Liver (tissue), 9 donors: ENCODE data around the gene CKM. TPM values are rescaled to one million over a fixed set of nuclear protein-coding genes. Genes with fewer than 3 reads are reported as not detected.

Experiments
- DNase-seq: peaks from one replicate; pipeline ENCODE4 v3.0.0-alpha.2; 2017; ENCODE audit warnings: low spot score
- H3K27ac ChIP-seq, 2 donors: one replicate each; pipeline ENCODE4 v1.7.0; 2013; ENCODE audit warnings: inconsistent platforms in 2 of 2, low read length in 2 of 2, control low read depth in 1 of 2, low read depth in 1 of 2, mild to moderate bottlenecking in 1 of 2
- H3K27me3 ChIP-seq, 4 donors: one replicate each; pipeline versions ENCODE4 v1.6.1 to v1.7.0; 2013; ENCODE audit warnings: low read length in 3 of 4, inconsistent platforms in 1 of 4, mild to moderate bottlenecking in 1 of 4, moderate library complexity in 1 of 4; ENCODE audit not compliant: control insufficient read depth in 4 of 4, insufficient read depth in 4 of 4
- H3K36me3 ChIP-seq, 4 donors: one replicate each; pipeline versions ENCODE4 v1.6.1 to v1.7.0; 2013; ENCODE audit warnings: low read length in 3 of 4, mild to moderate bottlenecking in 3 of 4, low read depth in 1 of 4, moderate library complexity in 1 of 4; ENCODE audit not compliant: control insufficient read depth in 4 of 4, insufficient read depth in 3 of 4
- H3K4me1 ChIP-seq, 4 donors: one replicate each; pipeline versions ENCODE4 v1.6.1 to v1.7.0; 2013; ENCODE audit warnings: low read length in 3 of 4, mild to moderate bottlenecking in 3 of 4, moderate library complexity in 1 of 4; ENCODE audit not compliant: control insufficient read depth in 4 of 4, insufficient read depth in 4 of 4
- H3K4me3 ChIP-seq, 3 donors: one replicate each; pipeline versions ENCODE4 v1.6.1 to v1.7.0; 2013; ENCODE audit warnings: low read length in 3 of 3, control low read depth in 1 of 3, low read depth in 1 of 3, mild to moderate bottlenecking in 1 of 3
- H3K9ac ChIP-seq, 2 donors: one replicate each; pipeline ENCODE4 v1.7.0; 2013; ENCODE audit warnings: low read length in 2 of 2, mild to moderate bottlenecking in 2 of 2, moderate library complexity in 2 of 2, control low read depth in 1 of 2, low read depth in 1 of 2
- H3K9me3 ChIP-seq, 4 donors: one replicate each; pipeline versions ENCODE4 v1.6.1 to v1.7.0; 2013; ENCODE audit warnings: low read length in 3 of 4; ENCODE audit not compliant: control insufficient read depth in 4 of 4
- FOXA1 ChIP-seq: IDR thresholded peaks from 2 replicates; pipeline ENCODE4 v1.6.1; 2016; ENCODE audit warnings: antibody characterized with exemption
- HNF4G ChIP-seq: IDR thresholded peaks from 2 replicates; pipeline ENCODE4 v1.6.1; 2016; ENCODE audit warnings: antibody characterized with exemption
- JUND ChIP-seq, 2 donors: IDR thresholded peaks; 2 replicates each; pipeline ENCODE4 v1.6.1; 2016; ENCODE audit warnings: antibody characterized with exemption in 2 of 2
- NR2F2 ChIP-seq: IDR thresholded peaks from 2 replicates; pipeline ENCODE4 v1.6.1; 2016; ENCODE audit warnings: antibody characterized with exemption
- RAD21 ChIP-seq, 2 donors: IDR thresholded peaks; 2 replicates each; pipeline ENCODE4 v1.6.1; 2016; ENCODE audit warnings: antibody characterized with exemption in 2 of 2, mild to moderate bottlenecking in 2 of 2
- RXRA ChIP-seq, 2 donors: IDR thresholded peaks; 2 replicates each; pipeline ENCODE4 v1.6.1; 2017 to 2018; ENCODE audit warnings: antibody characterized with exemption in 2 of 2, mild to moderate bottlenecking in 1 of 2
- SP1 ChIP-seq: IDR thresholded peaks from 2 replicates; pipeline ENCODE4 v1.6.1; 2018; ENCODE audit warnings: antibody characterized with exemption, mild to moderate bottlenecking
- whole genome bisulfite sequencing: extraction: QIAGEN DNeasy Blood & Tissue Kit; methylation state at CpG from one replicate; pipeline ENCODE4 v1.1.7; 2013; 5-methylcytosine and 5-hydroxymethylcytosine counted together
- polyA plus RNA-seq, 2 donors: library from polyadenylated mRNA; stranded (reverse) in 1 of 2; unstranded in 1 of 2; fragments of 200-250 nt in 1 of 2; fragments of >200 nt in 1 of 2; fragmentation: Nextera tagmentation in 1 of 2; extraction: Ambion mirVana in 1 of 2; gene quantifications; one replicate each; pipeline versions ENCODE4 v1.2.1 to v1.2.3, GENCODE V29; 2013 to 2015
- total RNA-seq, 2 donors: library from RNA; depleted of rRNA; stranded (reverse); fragments of >200 nt; gene quantifications; one replicate each; pipeline ENCODE4 v1.2.3, GENCODE V29; 2014
- TF ChIP-seq, protein P1 (sequence below): IDR thresholded peaks from 2 replicates; pipeline ENCODE4 v1.6.1; 2016; ENCODE audit warnings: antibody characterized with exemption, mild to moderate bottlenecking
- TF ChIP-seq, protein P2 (sequence below): fragments of 150-350 bp; IDR thresholded peaks from 2 replicates; pipeline ENCODE4 v1.5.1; 2017; ENCODE audit warnings: improper control_type of control experiment, low read depth, low read length; ENCODE audit not compliant: missing input control
- TF ChIP-seq, protein P3 (sequence below): IDR thresholded peaks from 2 replicates; pipeline ENCODE4 v1.6.1; 2016; ENCODE audit warnings: antibody characterized with exemption
- TF ChIP-seq, protein P4 (sequence below): IDR thresholded peaks from 2 replicates; pipeline ENCODE4 v1.6.1; 2016; ENCODE audit warnings: antibody characterized with exemption
- donor health status: healthy.
- donor health status: healthy.
- donor health status: healthy.
- donor health status: healthy.
- donor health status: healthy.

CKM gene
- total and polyA plus RNA-seq, 4 donors: 0.05 to 0.37 (median 0.17) TPM; not detected in 1

DNA sequence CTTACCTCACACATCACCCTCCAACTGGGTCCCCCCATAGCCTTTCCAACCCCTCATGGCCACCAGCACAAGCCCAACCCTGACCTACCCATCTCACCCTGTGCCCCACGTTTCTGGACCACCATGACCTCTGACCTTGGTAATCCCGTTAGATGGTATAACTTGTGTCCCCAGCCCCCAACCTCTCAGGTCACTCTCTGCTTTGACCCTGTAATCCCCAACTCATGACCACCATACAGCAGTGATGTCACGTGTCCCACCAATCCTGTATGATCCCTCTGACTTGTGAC lies 26.4 kb upstream of the CKM start (continued):
- TF ChIP-seq, protein P1, sequence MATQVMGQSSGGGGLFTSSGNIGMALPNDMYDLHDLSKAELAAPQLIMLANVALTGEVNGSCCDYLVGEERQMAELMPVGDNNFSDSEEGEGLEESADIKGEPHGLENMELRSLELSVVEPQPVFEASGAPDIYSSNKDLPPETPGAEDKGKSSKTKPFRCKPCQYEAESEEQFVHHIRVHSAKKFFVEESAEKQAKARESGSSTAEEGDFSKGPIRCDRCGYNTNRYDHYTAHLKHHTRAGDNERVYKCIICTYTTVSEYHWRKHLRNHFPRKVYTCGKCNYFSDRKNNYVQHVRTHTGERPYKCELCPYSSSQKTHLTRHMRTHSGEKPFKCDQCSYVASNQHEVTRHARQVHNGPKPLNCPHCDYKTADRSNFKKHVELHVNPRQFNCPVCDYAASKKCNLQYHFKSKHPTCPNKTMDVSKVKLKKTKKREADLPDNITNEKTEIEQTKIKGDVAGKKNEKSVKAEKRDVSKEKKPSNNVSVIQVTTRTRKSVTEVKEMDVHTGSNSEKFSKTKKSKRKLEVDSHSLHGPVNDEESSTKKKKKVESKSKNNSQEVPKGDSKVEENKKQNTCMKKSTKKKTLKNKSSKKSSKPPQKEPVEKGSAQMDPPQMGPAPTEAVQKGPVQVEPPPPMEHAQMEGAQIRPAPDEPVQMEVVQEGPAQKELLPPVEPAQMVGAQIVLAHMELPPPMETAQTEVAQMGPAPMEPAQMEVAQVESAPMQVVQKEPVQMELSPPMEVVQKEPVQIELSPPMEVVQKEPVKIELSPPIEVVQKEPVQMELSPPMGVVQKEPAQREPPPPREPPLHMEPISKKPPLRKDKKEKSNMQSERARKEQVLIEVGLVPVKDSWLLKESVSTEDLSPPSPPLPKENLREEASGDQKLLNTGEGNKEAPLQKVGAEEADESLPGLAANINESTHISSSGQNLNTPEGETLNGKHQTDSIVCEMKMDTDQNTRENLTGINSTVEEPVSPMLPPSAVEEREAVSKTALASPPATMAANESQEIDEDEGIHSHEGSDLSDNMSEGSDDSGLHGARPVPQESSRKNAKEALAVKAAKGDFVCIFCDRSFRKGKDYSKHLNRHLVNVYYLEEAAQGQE: no peak
- TF ChIP-seq SP1 (no peak), JUND (IDR thresholded peaks at IDR 0.05) (no peak), RAD21 (IDR thresholded peaks at IDR 0.05) (no peak)

DNA sequence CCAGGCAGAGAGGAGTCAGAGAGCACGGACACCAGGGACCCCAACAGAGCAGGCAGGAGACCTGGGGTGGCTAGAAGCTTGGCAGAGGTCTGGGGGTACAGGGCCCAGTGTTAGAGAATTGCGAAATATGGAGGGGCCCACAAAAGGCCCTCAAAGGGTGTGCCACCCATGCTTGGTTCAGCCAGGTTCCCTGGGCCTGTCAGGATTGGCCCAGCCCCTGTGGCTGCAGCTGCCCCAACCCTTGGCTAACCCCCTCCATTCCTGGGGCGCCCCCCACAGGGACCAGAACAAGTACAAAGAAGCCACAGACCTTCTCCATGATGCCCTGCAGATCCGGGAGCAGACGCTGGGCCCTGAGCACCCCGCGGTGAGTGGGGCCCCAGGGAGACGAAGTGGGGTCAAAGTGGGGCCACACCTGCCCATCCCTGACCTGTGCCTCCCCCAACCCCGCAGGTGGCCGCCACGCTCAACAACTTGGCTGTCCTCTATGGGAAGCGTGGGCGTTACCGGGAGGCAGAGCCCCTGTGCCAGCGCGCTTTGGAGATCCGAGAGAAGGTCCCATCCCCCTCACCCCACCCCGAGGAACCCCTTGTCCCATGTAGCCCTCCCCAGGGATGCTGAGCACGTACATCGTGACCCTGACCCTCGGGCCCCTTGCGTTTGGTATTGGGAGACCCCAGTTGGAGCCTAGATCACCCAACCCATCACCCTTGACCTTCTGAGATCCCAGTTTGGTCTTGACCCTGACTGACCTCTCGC lies 25.9 kb upstream of the CKM start:
- WGBS: 83% methylated on average over 23 of the region's 23 CpGs
- H3K4me3 ChIP-seq: no peak overlapping the region
- no peaks in the 10 kb centered on the region for H3K9me3 ChIP-seq
- peaks cover 0 to 25% (median 2%) of the 10 kb centered on the region in 4 donors for H3K36me3 ChIP-seq
- no peak for TF ChIP-seq NR2F2
- TF ChIP-seq, protein P2, sequence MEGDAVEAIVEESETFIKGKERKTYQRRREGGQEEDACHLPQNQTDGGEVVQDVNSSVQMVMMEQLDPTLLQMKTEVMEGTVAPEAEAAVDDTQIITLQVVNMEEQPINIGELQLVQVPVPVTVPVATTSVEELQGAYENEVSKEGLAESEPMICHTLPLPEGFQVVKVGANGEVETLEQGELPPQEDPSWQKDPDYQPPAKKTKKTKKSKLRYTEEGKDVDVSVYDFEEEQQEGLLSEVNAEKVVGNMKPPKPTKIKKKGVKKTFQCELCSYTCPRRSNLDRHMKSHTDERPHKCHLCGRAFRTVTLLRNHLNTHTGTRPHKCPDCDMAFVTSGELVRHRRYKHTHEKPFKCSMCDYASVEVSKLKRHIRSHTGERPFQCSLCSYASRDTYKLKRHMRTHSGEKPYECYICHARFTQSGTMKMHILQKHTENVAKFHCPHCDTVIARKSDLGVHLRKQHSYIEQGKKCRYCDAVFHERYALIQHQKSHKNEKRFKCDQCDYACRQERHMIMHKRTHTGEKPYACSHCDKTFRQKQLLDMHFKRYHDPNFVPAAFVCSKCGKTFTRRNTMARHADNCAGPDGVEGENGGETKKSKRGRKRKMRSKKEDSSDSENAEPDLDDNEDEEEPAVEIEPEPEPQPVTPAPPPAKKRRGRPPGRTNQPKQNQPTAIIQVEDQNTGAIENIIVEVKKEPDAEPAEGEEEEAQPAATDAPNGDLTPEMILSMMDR: no peak
- TF ChIP-seq JUND (IDR thresholded peaks at IDR 0.05): no peak
- TF ChIP-seq, protein P3, sequence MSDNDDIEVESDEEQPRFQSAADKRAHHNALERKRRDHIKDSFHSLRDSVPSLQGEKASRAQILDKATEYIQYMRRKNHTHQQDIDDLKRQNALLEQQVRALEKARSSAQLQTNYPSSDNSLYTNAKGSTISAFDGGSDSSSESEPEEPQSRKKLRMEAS: no peak
- TF ChIP-seq HNF4G: no peak
- no peak for TF ChIP-seq SP1
- TF ChIP-seq, protein P4, sequence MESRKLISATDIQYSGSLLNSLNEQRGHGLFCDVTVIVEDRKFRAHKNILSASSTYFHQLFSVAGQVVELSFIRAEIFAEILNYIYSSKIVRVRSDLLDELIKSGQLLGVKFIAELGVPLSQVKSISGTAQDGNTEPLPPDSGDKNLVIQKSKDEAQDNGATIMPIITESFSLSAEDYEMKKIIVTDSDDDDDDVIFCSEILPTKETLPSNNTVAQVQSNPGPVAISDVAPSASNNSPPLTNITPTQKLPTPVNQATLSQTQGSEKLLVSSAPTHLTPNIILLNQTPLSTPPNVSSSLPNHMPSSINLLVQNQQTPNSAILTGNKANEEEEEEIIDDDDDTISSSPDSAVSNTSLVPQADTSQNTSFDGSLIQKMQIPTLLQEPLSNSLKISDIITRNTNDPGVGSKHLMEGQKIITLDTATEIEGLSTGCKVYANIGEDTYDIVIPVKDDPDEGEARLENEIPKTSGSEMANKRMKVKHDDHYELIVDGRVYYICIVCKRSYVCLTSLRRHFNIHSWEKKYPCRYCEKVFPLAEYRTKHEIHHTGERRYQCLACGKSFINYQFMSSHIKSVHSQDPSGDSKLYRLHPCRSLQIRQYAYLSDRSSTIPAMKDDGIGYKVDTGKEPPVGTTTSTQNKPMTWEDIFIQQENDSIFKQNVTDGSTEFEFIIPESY: no peak
- no peak for TF ChIP-seq FOXA1
- TF ChIP-seq RXRA (IDR thresholded peaks at IDR 0.05): no peak
- no peak overlapping the region for H3K9ac ChIP-seq
- H3K27ac ChIP-seq: no peak overlapping the region
- DNase-seq: no peak
- H3K4me1 ChIP-seq: no peaks in the 10 kb centered on the region
- no peaks in the 10 kb centered on the region for H3K27me3 ChIP-seq
